Loucy (cell line): ENCODE measurements around the gene BAZ1A.

Experiments used
- CTCF ChIP-seq: fragments of 200-600 bp; sonication (generic); conservative IDR thresholded peaks from 2 replicates; pipeline ENCODE4 v1.5.1; 2014; ENCODE audit warnings: mild to moderate bottlenecking, antibody characterized with exemption, low read length
- EZH2phosphoT487 ChIP-seq: fragments of 200-600 bp; IDR thresholded peaks from 2 replicates; pipeline ENCODE4 v1.6.1; 2018; ENCODE audit warnings: antibody characterized with exemption, mild to moderate bottlenecking, moderate library complexity, borderline replicate concordance

GRCh38 chr14:34778744-34779143, 96.4 kb downstream of the BAZ1A start:
- TF ChIP-seq EZH2phosphoT487 (no peak), CTCF (no peak)
